ENCODE data around the gene UGGT2.
"Not testable (repeated sequence)": the region's sequence is repeated elsewhere in the genome, so short reads cannot be mapped to it uniquely, and the experiment has no call there.

The UGGT2 gene

GRCh38 chr13:95957331-95957730 lies 95.9 kb downstream of the UGGT2 start:
- DNase-seq (ENCODE audit: low read depth in 2 of 2): no peak

DNA sequence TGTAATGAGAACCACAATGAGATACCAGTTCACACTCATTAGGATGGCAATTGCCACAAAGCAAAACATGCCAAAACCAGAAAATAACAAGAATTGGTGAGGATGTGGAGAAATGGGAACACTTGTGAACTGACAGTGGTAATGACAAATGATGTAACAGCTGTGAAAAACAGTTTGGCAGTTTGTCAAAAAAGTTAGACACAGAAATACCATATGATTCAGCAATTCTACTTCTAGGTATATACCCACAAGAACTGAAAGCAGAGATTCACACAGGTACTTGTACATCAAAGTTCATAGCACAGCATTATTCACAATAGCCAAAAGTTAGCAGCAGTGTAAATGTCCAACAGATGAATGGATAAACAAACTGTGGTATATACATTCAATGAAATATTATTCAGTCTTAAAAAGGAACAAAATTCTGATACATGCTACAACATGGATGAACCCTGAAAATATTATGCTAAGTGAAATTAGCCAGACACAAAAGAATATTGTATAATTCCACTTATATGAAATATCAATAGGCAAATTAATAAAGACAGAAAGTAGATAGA lies 96.5 kb downstream of the UGGT2 start:
- DNase-seq (ENCODE audit: low read depth in 2 of 2): no peak

- DNase-seq (ENCODE audit: low read depth in 2 of 2): no peak
These were observed 97.5 kb downstream of the UGGT2 start for GRCh38 chr13:95955719-95956118.

GRCh38 chr13:95955255-95955654 lies 97.9 kb downstream of the UGGT2 start:
- DNase-seq (ENCODE audit: low read depth in 2 of 2): no peak

DNA sequence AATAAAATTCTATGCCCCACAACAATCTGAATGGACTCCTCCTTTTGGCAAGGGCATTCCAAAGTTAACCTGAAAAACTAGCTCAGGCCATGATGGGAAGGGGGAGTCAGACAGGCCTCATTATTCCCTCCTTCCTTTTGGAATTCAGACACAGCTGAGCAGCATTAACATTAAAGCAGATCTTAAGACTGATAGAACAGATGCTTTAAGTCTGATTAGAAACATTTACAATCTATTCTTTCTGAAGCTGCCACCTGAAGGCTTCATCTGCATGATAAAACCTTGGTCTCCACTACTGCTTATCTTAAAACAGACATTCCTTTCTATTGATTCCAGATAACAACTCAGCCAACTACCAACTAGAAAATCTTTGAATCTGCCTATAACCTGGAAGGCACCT lies 98.9 kb downstream of the UGGT2 start:
- DNase-seq (ENCODE audit: low read depth in 2 of 2): no peak

- DNase-seq (ENCODE audit: low read depth in 2 of 2): no peak
These were observed 103.1 kb downstream of the UGGT2 start for GRCh38 chr13:95950103-95950502.

DNA sequence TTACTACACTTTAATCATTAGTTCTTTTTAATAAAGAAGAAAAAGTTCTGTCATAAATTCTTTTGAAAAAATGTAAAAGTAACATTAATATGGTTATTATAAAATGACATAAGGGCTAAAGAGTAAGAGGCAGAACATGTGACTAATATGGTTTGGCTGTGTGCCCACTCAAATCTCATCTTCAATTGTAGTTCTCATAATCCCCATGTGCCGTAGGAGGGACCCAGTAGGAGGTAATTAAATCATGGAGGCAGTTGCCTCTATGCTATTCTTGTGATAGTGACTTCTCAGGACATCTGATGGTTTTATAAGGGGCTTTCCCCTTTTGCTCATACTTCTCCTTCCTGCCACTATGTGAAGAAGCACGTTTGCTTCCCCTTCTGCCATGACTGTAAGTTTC lies 104.5 kb downstream of the UGGT2 start:
- no peak for DNase-seq (ENCODE audit: low read depth in 2 of 2)

GRCh38 chr13:95937714-95938320 lies 115.4 kb downstream of the UGGT2 start:
- DNase-seq (ENCODE audit: low read depth in 2 of 2): no peak

DNA sequence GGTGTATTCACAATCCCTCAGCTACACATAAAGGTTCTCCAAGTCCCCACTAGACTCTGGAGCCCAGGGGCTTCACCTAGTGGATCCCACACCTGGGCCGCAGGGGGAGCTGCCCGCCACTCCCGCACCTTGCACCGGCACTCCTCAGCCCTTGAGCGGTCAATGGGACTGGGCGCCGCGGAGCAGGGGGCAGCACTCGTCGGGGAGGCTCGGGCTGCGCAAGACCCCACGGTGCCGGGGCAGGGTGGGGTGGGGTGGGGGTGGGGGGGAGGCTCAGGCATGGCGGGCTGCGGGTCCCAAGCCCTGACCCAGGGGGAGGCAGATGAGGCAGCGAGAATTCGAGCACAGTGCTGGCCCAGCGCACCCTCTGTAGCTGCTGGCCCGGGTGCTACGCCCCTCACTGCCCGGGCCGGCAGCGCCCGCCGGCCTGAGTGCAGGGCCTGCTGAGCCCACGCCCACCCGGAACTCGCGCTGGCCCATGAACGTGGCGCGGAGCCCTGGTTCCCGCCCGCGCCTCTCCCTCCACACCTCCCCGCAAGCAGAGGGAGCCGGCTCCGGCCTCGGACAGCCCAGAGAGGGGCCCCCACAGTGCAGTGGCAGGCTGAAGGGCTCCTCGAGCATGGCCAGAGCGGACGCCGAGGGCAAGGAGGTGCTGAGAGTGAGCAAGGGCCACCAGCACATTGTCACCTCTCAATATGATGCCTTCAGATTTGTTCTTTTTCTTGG lies 121.7 kb downstream of the UGGT2 start:
- DNase-seq (ENCODE audit: low read depth in 2 of 2): no peak

DNA sequence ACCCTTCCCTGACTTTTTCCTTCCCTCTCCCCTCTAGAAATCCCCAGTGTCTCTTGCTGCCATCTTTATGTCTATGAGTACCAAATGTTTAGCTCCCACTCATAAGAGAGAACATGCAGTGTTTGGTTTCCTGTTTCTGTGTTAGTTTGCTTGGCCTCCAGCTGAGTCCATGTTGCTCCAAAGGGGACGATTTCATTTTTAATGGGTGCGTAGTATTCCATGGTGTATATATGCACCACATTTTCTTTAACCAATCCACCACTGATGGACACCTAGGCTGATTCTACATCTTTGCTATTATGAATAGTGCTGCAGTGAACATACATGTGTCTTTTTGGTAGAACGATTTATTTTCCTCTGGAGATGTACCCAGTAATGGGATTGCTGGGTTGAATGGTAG lies 123.8 kb downstream of the UGGT2 start:
- DNase-seq (ENCODE audit: low read depth in 2 of 2): no peak

DNA sequence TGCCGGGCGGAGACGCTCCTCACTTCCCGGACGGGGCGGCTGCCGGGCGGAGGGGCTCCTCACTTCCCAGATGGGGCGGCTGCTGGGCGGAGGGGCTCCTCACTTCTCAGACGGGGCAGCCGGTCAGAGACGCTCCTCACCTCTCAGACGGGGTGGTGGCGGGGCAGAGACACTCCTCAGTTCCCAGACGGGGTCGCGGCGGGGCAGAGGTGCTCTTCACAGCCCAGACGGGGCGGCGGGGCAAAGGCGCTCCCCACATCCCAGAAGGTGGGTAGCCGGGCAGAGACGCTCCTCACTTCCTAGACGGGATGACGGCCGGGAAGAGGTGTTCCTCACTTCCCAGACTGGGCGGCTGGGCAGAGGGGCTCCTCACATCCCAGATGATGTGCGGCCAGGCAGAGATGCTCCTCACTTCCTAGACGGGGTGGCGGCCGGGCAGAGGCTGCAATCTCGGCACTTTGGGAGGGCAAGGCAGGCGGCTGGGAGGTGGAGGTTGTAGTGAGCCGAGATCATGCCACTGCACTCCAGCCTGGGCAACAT lies 124.8 kb downstream of the UGGT2 start:
- DNase-seq (ENCODE audit: low read depth in 2 of 2): not testable (repeated sequence)

DNA sequence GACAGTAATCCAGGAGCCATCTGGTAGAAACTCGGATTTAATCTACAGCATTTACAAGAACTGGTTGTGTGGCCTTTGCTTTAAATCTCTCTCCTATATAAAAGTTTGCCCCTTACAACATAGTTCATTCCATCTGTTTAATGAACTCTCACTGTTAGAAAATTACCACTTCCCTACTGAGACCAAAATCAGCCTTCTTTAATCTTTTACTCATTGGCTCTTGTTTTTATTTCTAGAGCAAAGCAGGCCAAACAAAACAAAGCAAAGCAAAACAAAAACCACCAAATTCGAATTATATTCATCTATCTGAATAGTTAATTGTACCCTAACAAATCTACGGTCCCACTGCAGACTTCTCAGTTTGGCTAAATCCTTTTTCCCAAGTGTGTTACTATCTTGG lies 127.0 kb downstream of the UGGT2 start:
- DNase-seq (ENCODE audit: low read depth in 2 of 2): no peak

DNA sequence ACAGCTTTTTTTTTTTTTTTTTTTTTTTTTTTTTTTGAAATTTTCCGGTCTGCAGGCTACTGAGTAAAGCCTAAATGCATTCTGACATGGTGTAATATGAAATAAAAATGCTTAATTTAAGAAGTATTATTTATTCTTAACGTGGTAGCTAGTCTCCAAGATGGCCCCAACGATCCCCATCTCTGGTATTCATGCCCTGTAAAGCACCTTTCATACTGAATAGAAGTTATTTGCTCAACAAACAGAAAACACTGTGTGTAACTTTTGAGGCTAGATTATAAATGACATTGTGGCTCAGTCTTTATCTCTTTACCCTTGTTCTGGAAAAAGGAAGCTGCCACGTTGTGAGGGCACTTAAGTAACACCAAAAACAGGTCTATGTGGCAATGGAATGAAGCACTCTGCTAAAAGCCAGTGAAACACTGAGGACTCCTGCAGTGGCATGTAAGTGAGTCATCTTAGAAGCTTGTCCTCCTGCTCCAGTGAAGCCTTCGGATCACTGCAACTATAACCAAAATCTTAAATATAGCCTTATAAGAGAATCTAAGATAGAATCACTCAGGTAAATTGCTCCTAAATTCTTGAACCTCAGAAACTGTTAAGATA lies 128.7 kb downstream of the UGGT2 start:
- DNase-seq (ENCODE audit: low read depth in 2 of 2): no peak

DNA sequence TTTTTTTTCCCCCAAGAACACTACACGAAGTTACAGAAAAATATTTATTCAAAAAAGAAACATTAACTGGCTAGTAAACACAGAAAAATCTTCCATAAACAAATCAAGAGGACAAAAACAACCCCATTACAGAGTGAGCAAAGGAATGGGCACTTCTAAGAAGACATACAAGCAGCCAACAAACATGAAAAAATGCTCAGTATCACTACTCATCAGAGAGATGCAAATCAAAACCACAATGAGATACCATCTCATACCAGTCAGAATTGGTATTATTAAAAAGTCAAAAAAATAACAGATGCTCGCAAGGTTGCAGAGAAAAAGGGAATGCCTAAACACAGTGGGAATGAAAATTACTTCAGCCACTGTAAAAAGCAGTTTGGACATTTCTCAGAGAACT lies 131.7 kb downstream of the UGGT2 start:
- no peak for DNase-seq (ENCODE audit: low read depth in 2 of 2)

DNA sequence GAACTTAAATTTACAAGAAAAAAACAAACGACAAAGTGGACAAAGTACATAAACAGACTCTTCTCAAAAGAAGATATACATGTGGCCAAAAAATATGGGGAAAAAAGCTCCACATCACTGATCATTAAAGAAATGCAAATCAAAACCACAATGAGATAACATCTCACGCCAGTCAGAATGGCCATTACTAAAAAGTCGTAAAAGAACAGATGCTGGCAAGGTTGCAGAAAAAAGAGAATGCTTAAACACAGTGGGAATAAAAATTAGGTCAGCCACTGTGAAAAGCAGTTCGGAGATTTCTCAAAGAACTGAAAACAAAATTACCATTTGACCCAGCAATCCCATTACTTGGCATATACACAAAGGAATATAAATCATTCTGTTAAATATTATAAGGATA lies 132.7 kb downstream of the UGGT2 start:
- DNase-seq (ENCODE audit: low read depth in 2 of 2): no peak

- DNase-seq (ENCODE audit: low read depth in 2 of 2): no peak
These were observed 134.3 kb downstream of the UGGT2 start for GRCh38 chr13:95918860-95919259.

DNA sequence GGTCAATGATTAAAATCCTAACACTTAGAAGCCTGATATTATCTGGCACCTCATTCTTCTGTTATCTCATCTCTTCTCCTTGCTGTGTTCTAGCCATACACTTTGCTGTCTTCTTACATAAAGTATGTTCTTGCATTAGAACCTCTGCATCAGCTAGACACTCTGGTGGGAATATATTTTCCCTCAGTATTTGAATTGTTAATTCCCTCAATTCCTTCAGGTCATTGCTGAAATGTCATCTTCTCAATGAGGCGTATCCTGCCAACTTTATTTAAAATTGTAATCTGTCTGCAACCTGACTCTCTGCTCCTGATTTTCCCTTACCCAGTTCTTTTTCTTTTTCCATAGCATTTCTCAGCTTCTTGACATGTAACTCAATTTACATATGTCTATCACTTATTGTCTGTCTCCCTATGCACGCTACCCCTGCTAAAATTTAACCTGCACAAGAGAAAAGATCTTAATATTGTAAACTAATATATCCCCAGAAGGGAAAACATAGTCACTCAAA lies 138.2 kb downstream of the UGGT2 start:
- no peak for DNase-seq (ENCODE audit: low read depth in 2 of 2)

DNA sequence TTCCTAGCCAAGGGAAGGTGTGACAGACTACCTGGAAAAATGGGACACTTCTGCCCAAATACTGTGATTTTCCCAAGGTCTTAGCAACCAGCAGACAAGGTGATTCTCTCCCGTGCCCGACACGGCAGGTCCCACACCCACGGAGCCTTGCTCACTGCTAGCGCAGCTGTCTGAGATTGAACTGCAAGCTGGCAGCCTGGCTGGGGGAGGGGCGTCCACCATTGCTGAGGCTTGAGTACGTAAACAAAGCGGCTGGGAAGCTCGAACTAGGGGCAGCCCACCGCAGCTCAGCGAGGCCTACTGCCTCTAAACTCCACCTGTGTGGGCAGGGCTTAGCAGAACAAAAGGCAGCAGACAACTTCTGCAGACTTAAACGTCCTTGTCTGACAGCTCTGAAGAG lies 146.2 kb downstream of the UGGT2 start:
- DNase-seq (ENCODE audit: low read depth in 2 of 2): no peak

DNA sequence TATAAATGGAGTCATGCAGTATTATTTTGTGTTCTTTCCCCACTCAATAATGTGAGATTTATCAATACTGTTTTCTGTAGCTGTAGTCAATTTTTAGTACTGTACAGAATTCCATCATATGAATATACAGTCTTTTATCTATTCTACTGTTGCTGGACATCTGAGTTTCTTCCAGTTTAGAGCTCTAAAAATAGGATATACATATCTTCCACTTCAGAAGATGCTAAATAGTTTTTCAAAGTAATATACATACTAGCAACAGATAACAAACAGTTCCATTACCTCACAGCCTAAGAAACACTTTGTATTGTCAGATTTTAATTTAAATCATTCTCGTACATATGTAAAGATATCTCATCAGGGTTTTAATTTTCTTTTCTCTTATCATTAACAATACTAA lies 149.6 kb downstream of the UGGT2 start:
- no peak for DNase-seq (ENCODE audit: low read depth in 2 of 2)

DNA sequence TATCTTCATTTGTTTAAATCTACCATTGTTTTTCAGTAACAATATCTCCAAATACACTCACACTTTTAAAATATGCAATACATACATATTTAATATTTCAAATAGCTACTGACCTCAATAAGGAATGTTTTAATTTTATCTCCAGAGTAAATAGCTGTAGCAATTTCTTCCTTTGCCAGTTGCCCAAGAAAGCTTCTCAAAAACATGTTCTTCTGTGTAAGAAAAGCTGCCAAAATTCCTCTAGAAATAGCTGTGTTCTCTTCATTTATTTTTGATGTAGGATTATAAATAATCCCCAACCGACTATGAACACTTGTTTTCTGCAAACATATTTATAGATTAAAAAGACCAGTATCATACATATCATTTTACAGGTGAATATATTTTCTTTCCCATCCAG lies 150.5 kb downstream of the UGGT2 start:
- no peak for DNase-seq (ENCODE audit: low read depth in 2 of 2)

- DNase-seq (ENCODE audit: low read depth in 2 of 2): no peak
These were observed 154.9 kb downstream of the UGGT2 start for GRCh38 chr13:95898256-95898655.

GRCh38 chr13:95896301-95896700 lies 156.9 kb downstream of the UGGT2 start:
- DNase-seq (ENCODE audit: low read depth in 2 of 2): no peak

DNA sequence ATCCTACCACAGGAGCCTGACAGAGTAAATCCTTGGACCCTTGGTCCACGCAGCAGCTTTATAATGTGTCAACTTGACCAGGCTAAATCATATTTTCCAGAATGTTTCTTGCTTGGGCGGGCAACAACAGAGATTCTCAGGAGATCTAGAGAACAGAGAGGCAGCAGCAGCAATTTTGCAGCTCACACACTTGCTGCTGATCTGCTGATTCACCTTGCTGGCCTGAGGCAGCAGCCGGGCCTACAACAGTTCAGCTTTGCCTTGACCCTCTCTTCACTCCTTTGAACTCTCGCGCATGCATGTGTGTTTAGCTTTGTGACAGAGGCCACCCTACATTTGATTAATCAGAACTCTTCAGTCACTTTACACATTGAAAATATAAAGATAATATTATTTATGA lies 159.3 kb downstream of the UGGT2 start:
- no peak for DNase-seq (ENCODE audit: low read depth in 2 of 2)

Data from stimulated activated CD8-positive, alpha-beta memory T cell treated with anti-CD3 and anti-CD28 coated beads, Interleukin-7, amount 100 ng/mL, for 4 hours (primary cell).